CD4-positive, alpha-beta T cell treated with Interferon alpha-2 for 1 hour (primary cell): ENCODE measurements around the gene DMRTC2.
"Not testable (repeated sequence)": the region's sequence is repeated elsewhere in the genome, so short reads cannot be mapped to it uniquely, and the experiment has no call there.

Experiments
- DNase-seq, 2 donors: peaks; one replicate each; pipeline ENCODE4 v3.0.0-alpha.2; 2020 to 2022

DMRTC2 gene

DNA sequence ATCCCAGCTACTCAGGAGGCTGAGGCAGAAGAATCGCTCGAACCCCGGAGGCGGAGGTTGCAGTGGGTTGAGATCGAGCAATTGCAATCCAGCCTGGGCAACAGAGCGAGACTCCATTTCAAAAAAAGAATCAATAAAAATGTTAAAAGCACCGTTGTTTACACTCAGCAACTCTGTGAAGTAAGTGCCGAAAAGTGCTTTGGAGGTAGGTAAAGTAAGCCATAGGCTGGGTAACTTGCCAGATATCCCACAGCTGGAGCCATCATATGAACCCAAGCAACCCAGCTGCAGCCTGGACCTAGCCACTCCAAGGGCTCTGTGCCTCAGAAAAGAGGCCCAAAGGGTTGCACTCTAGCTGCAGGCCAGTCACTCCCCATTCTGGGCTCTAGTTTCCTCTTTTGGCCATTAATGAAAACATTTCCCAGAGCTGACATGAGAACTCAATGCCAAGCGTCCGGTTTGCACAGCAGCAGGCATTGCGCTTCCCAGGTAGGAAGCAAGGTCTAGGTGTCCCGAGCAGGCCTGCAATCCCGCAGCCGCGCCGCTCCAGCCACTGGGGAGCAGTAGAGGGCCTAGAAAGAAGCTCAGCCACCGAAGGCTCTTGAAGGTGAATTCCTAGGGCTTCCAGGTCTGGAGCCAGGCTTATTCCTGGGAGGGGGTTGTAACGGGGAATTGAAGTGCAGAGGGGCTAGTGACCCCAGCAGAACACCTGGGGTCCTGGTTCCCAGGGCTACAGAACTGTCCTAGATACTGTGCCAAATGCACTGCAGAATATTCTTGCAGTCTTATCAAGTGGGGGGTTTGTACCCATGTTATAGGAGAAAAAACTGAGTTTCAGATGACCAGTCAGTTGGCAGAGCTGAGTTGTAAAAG lies 28.2 kb downstream of the DMRTC2 start:
- DNase-seq: peak; percentile 65 to 74

GRCh38 chr19:41875973-41876372 lies 31.1 kb downstream of the DMRTC2 start:
- DNase-seq: not testable (repeated sequence)

DNA sequence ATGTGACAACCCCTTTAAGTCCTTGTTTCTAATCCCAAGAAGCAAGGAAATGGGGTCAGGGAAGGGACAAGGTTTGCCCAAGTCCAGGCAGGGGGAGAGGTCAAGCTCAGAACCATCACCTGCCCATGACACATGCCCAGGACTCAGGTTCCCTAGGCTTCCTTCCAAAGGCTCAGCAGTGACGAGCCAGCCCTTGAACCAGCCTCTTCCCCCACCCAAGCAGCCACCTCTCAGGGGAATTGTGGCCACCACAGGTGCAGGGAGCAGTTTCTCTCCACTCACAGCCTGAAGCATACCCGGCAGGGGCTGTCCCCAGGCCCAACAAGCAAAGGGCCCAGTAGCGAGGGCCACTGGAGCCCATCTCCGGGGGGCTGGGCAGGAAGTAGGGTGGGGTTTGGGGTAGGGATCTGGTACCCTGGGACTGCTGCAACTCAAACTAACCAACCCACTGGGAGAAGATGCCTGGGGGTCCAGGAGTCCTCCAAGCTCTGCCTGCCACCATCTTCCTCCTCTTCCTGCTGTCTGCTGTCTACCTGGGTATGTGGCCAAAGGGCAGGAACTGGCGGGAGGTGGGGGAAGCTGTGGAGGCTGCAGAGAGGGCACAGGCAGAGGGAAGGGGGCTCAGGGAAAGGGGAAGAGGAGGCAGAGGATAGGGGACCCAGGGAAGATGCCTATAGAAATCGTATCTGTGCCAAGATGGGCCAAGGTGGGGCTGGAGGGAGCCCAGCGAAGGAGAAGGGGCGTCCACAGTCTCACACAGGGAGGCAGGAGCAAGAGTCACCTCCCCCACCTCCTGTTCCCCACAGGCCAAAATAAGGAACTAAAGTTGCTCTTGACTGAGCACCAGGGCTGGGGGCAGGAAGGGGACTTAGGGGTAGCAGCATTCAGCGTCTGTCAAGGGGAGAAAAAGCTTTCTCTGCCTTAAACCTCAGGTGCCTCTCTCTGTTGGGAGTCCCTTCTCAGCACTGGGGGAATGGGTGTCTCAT lies 32.3 kb downstream of the DMRTC2 start, which contains the start of gene CD79A:
TSS of gene CD79A (plus strand) at position 433 of the 986 bp plus-strand sequence. CDS start at position 459, 26 bp downstream.
- DNase-seq: peak in 1 of 2 donors; percentile 87

- DNase-seq: no peak
Measured at GRCh38 chr19:41877916-41878905, 33.4 kb downstream of the DMRTC2 start.

DNA sequence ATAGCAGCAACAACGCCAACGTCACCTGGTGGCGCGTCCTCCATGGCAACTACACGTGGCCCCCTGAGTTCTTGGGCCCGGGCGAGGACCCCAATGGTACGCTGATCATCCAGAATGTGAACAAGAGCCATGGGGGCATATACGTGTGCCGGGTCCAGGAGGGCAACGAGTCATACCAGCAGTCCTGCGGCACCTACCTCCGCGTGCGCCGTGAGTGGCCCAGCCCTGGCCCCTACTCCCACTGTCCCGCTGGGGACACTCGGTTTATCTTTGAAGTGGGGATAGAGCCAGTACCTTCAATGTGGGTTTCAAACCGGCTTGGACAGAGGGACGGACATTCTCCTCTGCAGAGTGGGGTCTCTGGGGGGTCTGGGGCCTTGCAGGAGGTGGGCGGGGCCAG lies 34.2 kb downstream of the DMRTC2 start:
- no peak for DNase-seq

GRCh38 chr19:41879670-41880328 lies 35.0 kb downstream of the DMRTC2 start:
- no peak for DNase-seq

DNA sequence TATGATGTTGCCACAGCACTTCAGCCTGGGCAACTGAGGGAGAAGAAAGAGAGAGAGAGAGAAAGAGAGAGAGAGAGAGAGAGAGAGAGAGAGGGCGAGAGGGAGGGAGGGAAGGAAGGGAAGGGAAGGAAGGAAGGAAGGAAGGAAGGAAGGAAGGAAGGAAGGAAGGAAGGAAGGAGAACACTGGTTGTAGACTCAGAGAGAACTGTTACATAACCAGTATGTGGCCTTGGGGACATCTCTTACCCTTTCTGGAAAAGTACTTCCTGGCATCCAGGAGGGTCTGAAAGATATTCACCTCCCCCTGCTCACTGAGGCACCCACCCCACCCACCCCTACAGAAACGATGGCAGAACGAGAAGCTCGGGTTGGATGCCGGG lies 35.5 kb downstream of the DMRTC2 start:
- DNase-seq: no peak

DNA sequence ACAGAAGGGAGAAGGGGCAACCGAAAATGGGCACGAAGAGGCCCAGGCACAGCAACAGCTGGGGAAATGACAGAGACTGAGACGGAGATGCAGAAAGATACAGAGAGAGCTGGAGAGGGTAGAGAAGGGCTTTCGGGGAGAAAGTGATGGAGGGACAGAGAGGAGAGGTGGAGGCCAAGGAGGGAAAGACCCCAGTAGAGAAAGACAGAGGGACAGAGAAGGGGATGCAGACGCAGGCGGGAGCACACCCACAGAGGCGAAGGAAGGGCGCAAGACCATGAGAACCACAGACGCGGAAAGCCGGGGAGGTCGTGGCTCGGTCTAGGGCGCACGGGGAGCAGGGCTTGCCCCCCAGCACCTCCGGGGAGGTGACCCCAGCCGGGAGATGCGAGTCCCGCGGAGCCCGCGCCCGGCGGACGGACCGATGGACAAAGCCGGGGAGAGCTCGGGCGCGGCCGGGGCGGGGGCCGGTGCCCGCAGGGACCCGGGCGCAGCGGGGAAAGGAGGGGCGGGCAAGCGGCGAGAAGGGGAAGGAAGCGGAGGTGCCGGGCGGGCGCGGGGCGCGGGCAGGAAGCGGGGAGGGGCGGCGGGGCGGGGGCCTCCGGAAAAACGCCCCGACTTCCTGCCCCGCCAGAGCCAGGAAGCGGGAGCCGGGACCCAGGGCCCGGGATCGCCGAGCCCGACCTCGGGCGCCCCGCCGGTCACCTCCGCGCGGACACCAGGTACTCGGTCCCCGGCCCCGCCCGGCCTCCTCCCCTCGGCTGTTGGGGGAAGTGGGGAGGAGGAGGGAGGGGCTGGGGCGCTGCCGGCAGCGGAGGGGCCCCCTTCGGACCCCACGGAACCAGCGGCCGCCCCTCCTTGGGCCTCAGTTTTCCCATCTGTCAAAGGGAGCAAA lies 38.0 kb downstream of the DMRTC2 start, which contains the start of gene ARHGEF1:
TSS of gene ARHGEF1 (plus strand) at position 617 of the 895 bp plus-strand sequence. CDS start 4,899 bp downstream, outside the sequence.
- DNase-seq: peak; percentile 40 to 60

GRCh38 chr19:41883463-41883820 lies 38.6 kb downstream of the DMRTC2 start:
- no peak for DNase-seq

DNA sequence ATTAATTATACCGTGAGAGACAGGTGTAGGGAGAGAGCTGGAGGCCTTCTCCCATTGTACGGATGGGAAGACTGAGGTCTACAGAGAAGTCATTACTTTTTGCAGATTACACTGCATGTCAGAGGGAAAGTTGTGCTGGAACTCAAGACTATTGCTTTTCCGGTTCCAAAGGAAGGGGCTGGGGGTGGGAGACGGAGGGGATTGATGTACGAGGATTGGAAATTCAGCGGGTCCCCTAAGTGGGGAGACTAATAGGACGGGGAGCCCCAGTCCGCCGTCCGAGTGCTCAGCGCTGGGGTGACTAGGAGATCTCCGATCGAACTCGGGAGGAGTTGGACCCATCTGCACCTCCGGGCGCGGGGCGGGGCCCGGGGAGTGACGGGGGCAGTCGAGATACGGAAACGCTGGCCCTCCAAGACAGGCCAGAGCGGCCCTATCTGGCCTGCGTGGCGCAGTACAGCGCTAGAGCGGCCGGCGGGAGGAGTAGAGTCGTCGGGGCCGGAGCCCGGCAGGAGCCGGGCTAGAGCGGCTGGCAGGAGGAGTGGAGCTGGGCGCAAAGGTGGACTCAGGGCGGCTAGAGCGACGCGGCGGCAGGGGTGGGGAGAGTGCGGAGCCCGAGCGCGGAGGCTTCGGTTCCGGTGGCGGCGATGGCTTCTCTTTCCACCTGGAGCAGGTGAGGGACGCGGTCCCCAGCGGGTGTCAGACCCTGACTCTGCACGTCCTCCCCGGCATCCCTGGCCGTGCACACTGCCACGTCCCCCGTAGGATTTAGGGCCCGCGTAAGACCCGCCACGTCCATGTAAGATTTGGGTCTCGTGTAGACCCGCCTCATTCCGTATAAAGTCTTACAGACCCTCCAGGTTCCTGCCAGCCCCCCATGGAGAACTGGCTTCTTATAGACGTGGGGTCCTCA lies 39.2 kb downstream of the DMRTC2 start:
- DNase-seq: peak; percentile 92 to 93

DNA sequence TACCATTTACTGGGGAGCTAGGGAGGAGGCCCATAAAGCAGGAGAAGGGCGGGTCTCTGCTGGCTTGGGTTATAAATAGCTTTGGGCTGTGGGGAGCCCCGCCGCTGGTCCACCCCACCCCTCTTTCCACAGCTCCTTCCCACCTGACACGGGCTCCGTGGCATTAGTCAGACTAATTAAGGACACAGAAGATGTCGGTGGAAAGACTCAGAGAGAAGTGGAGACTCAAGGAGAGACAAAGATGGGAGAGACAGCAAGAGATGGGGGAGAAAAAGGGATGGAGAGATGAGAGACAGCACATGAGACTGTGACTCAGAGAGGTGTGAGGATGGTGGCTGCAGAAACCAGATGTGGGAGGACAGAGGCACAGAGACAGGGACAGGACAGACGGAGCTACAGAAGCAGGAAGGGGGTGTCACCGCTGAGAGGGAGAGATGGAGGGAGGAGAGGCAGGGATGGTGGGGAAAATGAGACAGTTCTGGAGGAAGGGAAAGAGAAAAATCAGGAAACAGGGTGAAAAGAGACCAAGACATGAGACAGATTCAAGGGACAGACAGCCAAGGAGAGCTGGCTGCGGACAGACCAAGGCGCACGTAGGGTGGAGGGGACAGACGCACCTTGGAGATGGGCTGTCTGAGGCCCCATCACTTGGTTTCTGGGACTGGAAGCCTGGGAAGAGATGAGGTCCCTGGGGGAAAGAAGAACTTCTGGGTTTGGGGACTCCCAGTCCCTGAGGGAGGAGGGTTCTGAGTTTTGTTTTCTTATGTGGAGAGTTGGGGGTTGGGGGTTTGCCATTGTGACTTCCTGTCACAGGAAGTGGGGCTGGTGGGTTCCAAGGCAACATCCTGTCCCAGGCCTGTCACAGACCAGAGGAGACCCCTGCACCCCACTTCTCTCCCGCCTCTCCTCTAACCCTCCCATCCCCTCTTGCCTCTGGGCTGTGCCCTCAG lies 42.2 kb downstream of the DMRTC2 start:
- peak; percentile 70 to 80 for DNase-seq

- DNase-seq: peak; percentile 76 to 83
Measured at GRCh38 chr19:41887711-41888382, 43.0 kb downstream of the DMRTC2 start.

GRCh38 chr19:41888926-41889325 lies 44.1 kb downstream of the DMRTC2 start:
- no peak for DNase-seq

GRCh38 chr19:41889896-41890295 lies 45.1 kb downstream of the DMRTC2 start:
- DNase-seq: no peak

DNA sequence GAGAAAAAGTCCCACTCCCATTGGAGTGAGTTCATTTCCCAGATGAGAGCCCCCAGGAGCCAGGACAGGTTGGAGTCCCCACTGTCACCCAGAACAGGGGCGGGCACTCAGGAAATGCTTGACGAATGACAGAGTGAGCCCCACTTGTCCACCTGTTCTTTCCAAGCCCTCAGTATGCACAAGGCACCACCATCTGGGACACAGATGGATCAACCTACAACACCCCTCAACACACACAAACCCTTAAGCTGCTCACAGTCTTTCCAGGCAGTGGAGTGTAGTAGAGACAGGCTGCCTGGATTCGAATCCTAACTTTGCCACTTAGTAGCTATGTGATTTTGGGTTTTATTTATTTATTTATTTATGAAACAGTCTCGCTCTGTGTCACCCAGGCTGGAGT lies 46.1 kb downstream of the DMRTC2 start:
- DNase-seq: no peak

GRCh38 chr19:41892173-41892902 lies 47.5 kb downstream of the DMRTC2 start:
- DNase-seq: no peak

DNA sequence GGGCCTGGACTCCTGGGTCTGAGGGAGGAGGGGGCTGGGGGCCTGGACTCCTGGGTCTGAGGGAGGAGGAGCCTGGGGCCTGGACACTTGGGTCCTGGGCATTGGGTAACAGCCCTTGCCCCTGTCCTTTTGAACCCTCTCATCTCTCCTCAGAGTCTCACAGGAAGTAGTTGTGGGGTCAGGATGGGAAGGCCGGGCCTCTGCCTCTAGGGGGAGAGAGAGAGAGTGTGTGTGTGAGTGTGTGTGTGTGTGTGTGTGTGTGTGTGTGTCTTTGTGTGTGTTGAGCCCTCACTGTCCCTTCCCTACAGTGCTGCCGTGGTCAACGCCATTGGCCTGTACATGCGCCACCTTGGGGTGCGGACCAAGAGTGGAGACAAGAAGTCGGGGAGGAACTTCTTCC lies 49.1 kb downstream of the DMRTC2 start:
- peak in 1 of 2 donors; percentile 51 for DNase-seq
